Upper lobe of left lung (tissue), 4 donors: ENCODE measurements around the gene INPP4B.

Experiments used
- CTCF ChIP-seq, 6 experiments: fragments of 450-650 bp in 4 of 6; fragments of 200-600 bp in 2 of 6; sonication (generic) in 2 of 6; IDR thresholded peaks; one replicate each; pipeline ENCODE4 v1.5.1; 2016 to 2019; ENCODE audit warnings: antibody characterized with exemption in 6 of 6
- POLR2AphosphoS5 ChIP-seq, 2 donors: sonication (generic); formaldehyde crosslinking; IDR thresholded peaks; one replicate each; pipeline ENCODE4 v1.5.1; 2017; ENCODE audit warnings: antibody characterized with exemption in 2 of 2

GRCh38 chr4:142881331-142881730 is 35.2 kb upstream of the INPP4B start:
- no peak for TF ChIP-seq POLR2AphosphoS5 (IDR thresholded peaks at IDR 0.05)
- TF ChIP-seq CTCF (IDR thresholded peaks at IDR 0.05), result no peak
